NCI-H526 (cell line): ENCODE data around the gene GPSM1.

Source experiments
- DNase-seq, 2 experiments: peaks; one replicate each; lab custom pipeline; 2025; lab: John Stamatoyannopoulos, UW

Gene GPSM1

GRCh38 chr9:136327304-136327974 is at the start of gene GPSM1:
Gene GPSM1 (plus strand): TSS chr9:136327539. CDS start chr9:136327696, 157 bp downstream.
- peak in 1 of 2 experiments; percentile 52 for DNase-seq

GRCh38 chr9:136277746-136278145 is 49.6 kb upstream of the GPSM1 start:
- DNase-seq = no peak

- DNase-seq = no peak
Measured at GRCh38 chr9:136278221-136278620, 49.1 kb upstream of the GPSM1 start.

GRCh38 chr9:136278894-136279293 is 48.4 kb upstream of the GPSM1 start:
- no peak for DNase-seq

- no peak for DNase-seq
Measured at GRCh38 chr9:136279471-136279870, 47.9 kb upstream of the GPSM1 start.

- no peak for DNase-seq
Measured at GRCh38 chr9:136280535-136281315, 46.6 kb upstream of the GPSM1 start.

- no peak for DNase-seq
Measured at GRCh38 chr9:136281421-136282271, 45.7 kb upstream of the GPSM1 start.

- no peak for DNase-seq
Measured at GRCh38 chr9:136282272-136282861, 45.0 kb upstream of the GPSM1 start.

GRCh38 chr9:136283291-136284235 is 43.8 kb upstream of the GPSM1 start:
- DNase-seq = peak; percentile 40 to 78

GRCh38 chr9:136284311-136284710 is 43.0 kb upstream of the GPSM1 start:
- DNase-seq = no peak

- DNase-seq = no peak
Measured at GRCh38 chr9:136284951-136285350, 42.4 kb upstream of the GPSM1 start.

- no peak for DNase-seq
Measured at GRCh38 chr9:136285501-136286358, 41.6 kb upstream of the GPSM1 start.

GRCh38 chr9:136286359-136286986 is 40.9 kb upstream of the GPSM1 start:
- no peak for DNase-seq

GRCh38 chr9:136286987-136287379 is 40.4 kb upstream of the GPSM1 start:
- no peak for DNase-seq

GRCh38 chr9:136287960-136288753 is 39.2 kb upstream of the GPSM1 start:
- DNase-seq = no peak

GRCh38 chr9:136289651-136290507 is 37.5 kb upstream of the GPSM1 start:
- no peak for DNase-seq

- no peak for DNase-seq
Measured at GRCh38 chr9:136290508-136291000, 36.8 kb upstream of the GPSM1 start.
